ENCODE results near the gene VPS52. TPM values are rescaled to one million over a fixed set of nuclear protein-coding genes. Genes with fewer than 3 reads are reported as not detected.

VPS52 gene
- total and polyA plus RNA-seq, 9 of the 15 experiments (the other 6 are each of a cell fraction or from before 2014, with no cell fraction given), result 24.4 to 103 (median 40.2) TPM

- TF ChIP-seq ATF3 (IDR thresholded peaks at IDR 0.05), result no peak
- 0 out of 2 replicates have a peak, but pooled peaks have one; percentile 7 for TF ChIP-seq ATF3 (CRISPR knock-in tag; conservative IDR thresholded peaks at IDR 0.05)
- TF ChIP-seq L3MBTL2 (IDR thresholded peaks at IDR 0.05), result peak; percentile 37; the same call in 1 of the 2 replicates
- TF ChIP-seq NKRF (IDR thresholded peaks at IDR 0.05; ENCODE audit: borderline replicate concordance), result no peak
- no peak for TF ChIP-seq POLR3G (IDR thresholded peaks at IDR 0.05; ENCODE audit: extremely low read depth, insufficient read length, insufficient replicate concordance)
- TF ChIP-seq, protein P1, sequence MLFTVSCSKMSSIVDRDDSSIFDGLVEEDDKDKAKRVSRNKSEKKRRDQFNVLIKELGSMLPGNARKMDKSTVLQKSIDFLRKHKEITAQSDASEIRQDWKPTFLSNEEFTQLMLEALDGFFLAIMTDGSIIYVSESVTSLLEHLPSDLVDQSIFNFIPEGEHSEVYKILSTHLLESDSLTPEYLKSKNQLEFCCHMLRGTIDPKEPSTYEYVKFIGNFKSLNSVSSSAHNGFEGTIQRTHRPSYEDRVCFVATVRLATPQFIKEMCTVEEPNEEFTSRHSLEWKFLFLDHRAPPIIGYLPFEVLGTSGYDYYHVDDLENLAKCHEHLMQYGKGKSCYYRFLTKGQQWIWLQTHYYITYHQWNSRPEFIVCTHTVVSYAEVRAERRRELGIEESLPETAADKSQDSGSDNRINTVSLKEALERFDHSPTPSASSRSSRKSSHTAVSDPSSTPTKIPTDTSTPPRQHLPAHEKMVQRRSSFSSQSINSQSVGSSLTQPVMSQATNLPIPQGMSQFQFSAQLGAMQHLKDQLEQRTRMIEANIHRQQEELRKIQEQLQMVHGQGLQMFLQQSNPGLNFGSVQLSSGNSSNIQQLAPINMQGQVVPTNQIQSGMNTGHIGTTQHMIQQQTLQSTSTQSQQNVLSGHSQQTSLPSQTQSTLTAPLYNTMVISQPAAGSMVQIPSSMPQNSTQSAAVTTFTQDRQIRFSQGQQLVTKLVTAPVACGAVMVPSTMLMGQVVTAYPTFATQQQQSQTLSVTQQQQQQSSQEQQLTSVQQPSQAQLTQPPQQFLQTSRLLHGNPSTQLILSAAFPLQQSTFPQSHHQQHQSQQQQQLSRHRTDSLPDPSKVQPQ (CRISPR knock-in tag; IDR thresholded peaks at IDR 0.05; ENCODE audit: borderline replicate concordance), result no peak
- TF ChIP-seq EHMT2 (IDR thresholded peaks at IDR 0.05), result no peak
- no peak for TF ChIP-seq ELF4 (CRISPR knock-in tag; IDR thresholded peaks at IDR 0.05)
- TF ChIP-seq, protein P2, sequence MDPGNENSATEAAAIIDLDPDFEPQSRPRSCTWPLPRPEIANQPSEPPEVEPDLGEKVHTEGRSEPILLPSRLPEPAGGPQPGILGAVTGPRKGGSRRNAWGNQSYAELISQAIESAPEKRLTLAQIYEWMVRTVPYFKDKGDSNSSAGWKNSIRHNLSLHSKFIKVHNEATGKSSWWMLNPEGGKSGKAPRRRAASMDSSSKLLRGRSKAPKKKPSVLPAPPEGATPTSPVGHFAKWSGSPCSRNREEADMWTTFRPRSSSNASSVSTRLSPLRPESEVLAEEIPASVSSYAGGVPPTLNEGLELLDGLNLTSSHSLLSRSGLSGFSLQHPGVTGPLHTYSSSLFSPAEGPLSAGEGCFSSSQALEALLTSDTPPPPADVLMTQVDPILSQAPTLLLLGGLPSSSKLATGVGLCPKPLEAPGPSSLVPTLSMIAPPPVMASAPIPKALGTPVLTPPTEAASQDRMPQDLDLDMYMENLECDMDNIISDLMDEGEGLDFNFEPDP (CRISPR knock-in tag; IDR thresholded peaks at IDR 0.05), result no peak; the same call in 1 of the 2 replicates
- TF ChIP-seq ZNF583 (CRISPR knock-in tag; IDR thresholded peaks at IDR 0.05), result no peak
- peak; percentile 12 for TF ChIP-seq KDM5B (IDR thresholded peaks at IDR 0.05; ENCODE audit: insufficient replicate concordance, low read depth, low read length)
- TF ChIP-seq POLR2A (conservative IDR thresholded peaks at IDR 0.05), result 0 out of 2 replicates have a peak, but pooled peaks have one; percentile 55
- TF ChIP-seq ZNF354B (CRISPR knock-in tag; IDR thresholded peaks at IDR 0.05), result no peak
- no peak for TF ChIP-seq SNAPC5 (CRISPR knock-in tag; IDR thresholded peaks at IDR 0.05)
- no peak for TF ChIP-seq SMAD2 (IDR thresholded peaks at IDR 0.05; ENCODE audit: low read depth, low read length)
- TF ChIP-seq, protein P3, sequence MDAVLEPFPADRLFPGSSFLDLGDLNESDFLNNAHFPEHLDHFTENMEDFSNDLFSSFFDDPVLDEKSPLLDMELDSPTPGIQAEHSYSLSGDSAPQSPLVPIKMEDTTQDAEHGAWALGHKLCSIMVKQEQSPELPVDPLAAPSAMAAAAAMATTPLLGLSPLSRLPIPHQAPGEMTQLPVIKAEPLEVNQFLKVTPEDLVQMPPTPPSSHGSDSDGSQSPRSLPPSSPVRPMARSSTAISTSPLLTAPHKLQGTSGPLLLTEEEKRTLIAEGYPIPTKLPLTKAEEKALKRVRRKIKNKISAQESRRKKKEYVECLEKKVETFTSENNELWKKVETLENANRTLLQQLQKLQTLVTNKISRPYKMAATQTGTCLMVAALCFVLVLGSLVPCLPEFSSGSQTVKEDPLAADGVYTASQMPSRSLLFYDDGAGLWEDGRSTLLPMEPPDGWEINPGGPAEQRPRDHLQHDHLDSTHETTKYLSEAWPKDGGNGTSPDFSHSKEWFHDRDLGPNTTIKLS (IDR thresholded peaks at IDR 0.05; ENCODE audit: borderline replicate concordance, low read depth), result no peak
Measured at GRCh38 chr6:33314943-33315792, 43.5 kb upstream of the VPS52 start (continued).
